ENCODE results near the gene KLHL7. TPM values are rescaled to one million over a fixed set of nuclear protein-coding genes. Genes with fewer than 3 reads are reported as not detected.

KLHL7 gene
- polyA plus RNA-seq, 1 donor (not counting 4 experiments of a cell fraction or from before 2014, with no cell fraction given): 43.1 TPM

DNA sequence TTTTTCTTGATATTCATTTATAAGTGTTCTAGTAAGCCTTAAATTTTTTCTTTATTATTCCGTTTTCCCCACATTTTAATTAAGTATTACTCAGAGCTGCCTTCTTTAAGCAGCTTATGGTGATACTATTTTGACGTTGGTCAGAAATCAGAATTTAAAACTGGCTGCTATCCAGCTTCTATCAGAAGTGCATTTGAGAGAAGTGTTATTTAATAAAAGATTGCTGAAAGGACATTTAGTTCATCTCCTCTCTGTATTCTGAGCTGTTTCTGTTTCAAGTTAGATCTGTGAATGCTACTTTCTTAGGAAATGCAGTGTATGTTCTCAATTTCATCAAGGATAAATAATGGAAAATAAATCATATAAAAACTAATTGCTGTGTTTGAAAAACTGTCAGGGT, 17.4 kb downstream of the KLHL7 start:
- Histone ChIP-seq H3K9me3 (ENCODE audit: control insufficient read depth, low read depth, low read length) (no peaks in the 10 kb centered on the region), H3K79me2 (ENCODE audit: control insufficient read depth, insufficient read depth, low read length) (peaks cover 15% of the 10 kb centered on the region), H3K4me3 (ENCODE audit: control insufficient read depth in 2 of 3, extremely low read depth in 1 of 3, insufficient read depth in 2 of 3, low read depth in 1 of 3, low read length in 3 of 3) (no peak overlapping the region), H3K9me1 (ENCODE audit: control insufficient read depth, extremely low read depth, insufficient read depth, low read length) (no peaks in the 10 kb centered on the region), H2AFZ (ENCODE audit: control insufficient read depth, low read length) (no peak overlapping the region), H3K27me3 (ENCODE audit: control insufficient read depth, extremely low read depth, insufficient read depth, low read length) (no peaks in the 10 kb centered on the region), H4K20me1 (ENCODE audit: control insufficient read depth, extremely low read depth, insufficient read depth, low read length) (no peaks in the 10 kb centered on the region), H3K27ac (ENCODE audit: control insufficient read depth, insufficient read depth, low read length) (no peak overlapping the region), H3K4me2 (ENCODE audit: control insufficient read depth, extremely low read depth, insufficient read depth, low read depth, low read length) (no peak overlapping the region), H3K36me3 (ENCODE audit: control insufficient read depth in 2 of 2, extremely low read depth in 1 of 2, insufficient read depth in 2 of 2, low read length in 2 of 2) (peaks cover 4 to 6% of the 10 kb centered on the region in 2 experiments), H3K9ac (ENCODE audit: control insufficient read depth, extremely low read depth, insufficient read depth, low read length) (no peak overlapping the region), H3K4me1 (ENCODE audit: control insufficient read depth, extremely low read depth, insufficient read depth, low read length) (no peaks in the 10 kb centered on the region)
- no peak for DNase-seq (ENCODE audit: low read depth, low spot score)
- no peak for FAIRE-seq
- dilution Hi-C loops (cut with MboI; ENCODE audit: extremely low pct_ligation_motif_present, low sequenced_read_pairs): no loop called here
- TF ChIP-seq, protein P1, sequence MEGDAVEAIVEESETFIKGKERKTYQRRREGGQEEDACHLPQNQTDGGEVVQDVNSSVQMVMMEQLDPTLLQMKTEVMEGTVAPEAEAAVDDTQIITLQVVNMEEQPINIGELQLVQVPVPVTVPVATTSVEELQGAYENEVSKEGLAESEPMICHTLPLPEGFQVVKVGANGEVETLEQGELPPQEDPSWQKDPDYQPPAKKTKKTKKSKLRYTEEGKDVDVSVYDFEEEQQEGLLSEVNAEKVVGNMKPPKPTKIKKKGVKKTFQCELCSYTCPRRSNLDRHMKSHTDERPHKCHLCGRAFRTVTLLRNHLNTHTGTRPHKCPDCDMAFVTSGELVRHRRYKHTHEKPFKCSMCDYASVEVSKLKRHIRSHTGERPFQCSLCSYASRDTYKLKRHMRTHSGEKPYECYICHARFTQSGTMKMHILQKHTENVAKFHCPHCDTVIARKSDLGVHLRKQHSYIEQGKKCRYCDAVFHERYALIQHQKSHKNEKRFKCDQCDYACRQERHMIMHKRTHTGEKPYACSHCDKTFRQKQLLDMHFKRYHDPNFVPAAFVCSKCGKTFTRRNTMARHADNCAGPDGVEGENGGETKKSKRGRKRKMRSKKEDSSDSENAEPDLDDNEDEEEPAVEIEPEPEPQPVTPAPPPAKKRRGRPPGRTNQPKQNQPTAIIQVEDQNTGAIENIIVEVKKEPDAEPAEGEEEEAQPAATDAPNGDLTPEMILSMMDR (optimal IDR thresholded peaks at IDR 0.05 in 1 of 3, IDR thresholded peaks at IDR 0.05 in 1 of 3, conservative IDR thresholded peaks at IDR 0.05 in 1 of 3; ENCODE audit: extremely low read depth in 1 of 3, insufficient read depth in 2 of 3, low read length in 3 of 3): no peak
- TF ChIP-seq EZH2 (IDR thresholded peaks at IDR 0.05; ENCODE audit: low read length): no peak

DNA sequence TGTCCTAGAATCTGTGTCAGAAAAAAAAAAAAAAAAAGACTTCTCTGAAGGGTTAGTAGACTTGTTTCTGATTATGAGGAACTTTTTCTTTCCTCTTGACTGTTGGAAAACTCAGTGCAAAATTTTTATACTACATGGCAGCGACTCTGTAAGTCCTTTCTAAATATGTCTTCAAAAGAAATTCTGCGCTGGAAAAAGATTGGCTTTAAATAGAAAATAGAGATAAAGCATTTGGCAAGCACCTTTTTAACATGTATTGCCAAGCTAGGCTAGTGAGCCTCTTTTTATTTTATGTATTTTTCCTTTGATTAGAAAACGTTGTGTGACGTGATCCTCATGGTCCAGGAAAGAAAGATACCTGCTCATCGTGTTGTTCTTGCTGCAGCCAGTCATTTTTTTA, 17.9 kb downstream of the KLHL7 start:
- Histone ChIP-seq H3K27me3 (ENCODE audit: control insufficient read depth, extremely low read depth, insufficient read depth, low read length) (no peaks in the 10 kb centered on the region), H3K9me1 (ENCODE audit: control insufficient read depth, extremely low read depth, insufficient read depth, low read length) (no peaks in the 10 kb centered on the region), H4K20me1 (ENCODE audit: control insufficient read depth, extremely low read depth, insufficient read depth, low read length) (no peaks in the 10 kb centered on the region), H3K4me1 (ENCODE audit: control insufficient read depth, extremely low read depth, insufficient read depth, low read length) (no peaks in the 10 kb centered on the region), H3K9ac (ENCODE audit: control insufficient read depth, extremely low read depth, insufficient read depth, low read length) (no peak overlapping the region), H2AFZ (ENCODE audit: control insufficient read depth, low read length) (no peak overlapping the region), H3K4me2 (ENCODE audit: control insufficient read depth, extremely low read depth, insufficient read depth, low read depth, low read length) (no peak overlapping the region), H3K36me3 (ENCODE audit: control insufficient read depth in 2 of 2, extremely low read depth in 1 of 2, insufficient read depth in 2 of 2, low read length in 2 of 2) (peaks cover 4 to 5% of the 10 kb centered on the region in 2 experiments), H3K9me3 (ENCODE audit: control insufficient read depth, low read depth, low read length) (no peaks in the 10 kb centered on the region), H3K27ac (ENCODE audit: control insufficient read depth, insufficient read depth, low read length) (no peak overlapping the region), H3K79me2 (ENCODE audit: control insufficient read depth, insufficient read depth, low read length) (peaks cover 13% of the 10 kb centered on the region), H3K4me3 (ENCODE audit: control insufficient read depth in 2 of 3, extremely low read depth in 1 of 3, insufficient read depth in 2 of 3, low read depth in 1 of 3, low read length in 3 of 3) (no peak overlapping the region)
- FAIRE-seq: no peak
- TF ChIP-seq EZH2 (IDR thresholded peaks at IDR 0.05; ENCODE audit: low read length): no peak
- TF ChIP-seq, protein P1 (optimal IDR thresholded peaks at IDR 0.05 in 1 of 3, IDR thresholded peaks at IDR 0.05 in 1 of 3, conservative IDR thresholded peaks at IDR 0.05 in 1 of 3; ENCODE audit: extremely low read depth in 1 of 3, insufficient read depth in 2 of 3, low read length in 3 of 3): no peak
- dilution Hi-C loops (cut with MboI; ENCODE audit: extremely low pct_ligation_motif_present, low sequenced_read_pairs): no loop called here
- DNase-seq (ENCODE audit: low read depth, low spot score): no peak
